PFSK-1 (cell line): ENCODE data around the gene WDPCP.

ENCODE experiments used
- FOXP2 ChIP-seq: optimal IDR thresholded peaks from 2 replicates; pipeline ENCODE3; 2011; ENCODE audit warnings: borderline replicate concordance, control low read depth, inconsistent platforms; ENCODE audit not compliant: insufficient read depth; ENCODE audit errors: extremely low read length, extremely low read depth
- POLR2AphosphoS5 ChIP-seq: IDR thresholded peaks from 2 replicates; pipeline ENCODE4 v1.6.1; 2012; ENCODE audit warnings: low read depth, mild to moderate bottlenecking, control low read depth, low read length, moderate library complexity
- SIN3A ChIP-seq: IDR thresholded peaks from 2 replicates; pipeline ENCODE4 v1.6.1; 2012; ENCODE audit warnings: mild to moderate bottlenecking, low read length, moderate library complexity, borderline replicate concordance; ENCODE audit not compliant: insufficient read depth
- TAF1 ChIP-seq: IDR thresholded peaks from 2 replicates; pipeline ENCODE4 v1.6.1; 2012; ENCODE audit warnings: low read length, control low read depth, borderline replicate concordance; ENCODE audit not compliant: insufficient read depth
- TF ChIP-seq, protein P1 (sequence below), 2 experiments: IDR thresholded peaks; 2 replicates each; pipeline versions ENCODE4 v1.6.1 to v1.8.0; 2011 to 2012; ENCODE audit warnings: low read depth in 2 of 2, low read length in 2 of 2, control low read depth in 1 of 2, inconsistent platforms in 1 of 2, mild to moderate bottlenecking in 1 of 2, moderate library complexity in 1 of 2; ENCODE audit not compliant: insufficient read depth in 1 of 2

Gene WDPCP

GRCh38 chr2:63326473-63326872 is 261.8 kb downstream of the WDPCP start:
- TF ChIP-seq, protein P1, sequence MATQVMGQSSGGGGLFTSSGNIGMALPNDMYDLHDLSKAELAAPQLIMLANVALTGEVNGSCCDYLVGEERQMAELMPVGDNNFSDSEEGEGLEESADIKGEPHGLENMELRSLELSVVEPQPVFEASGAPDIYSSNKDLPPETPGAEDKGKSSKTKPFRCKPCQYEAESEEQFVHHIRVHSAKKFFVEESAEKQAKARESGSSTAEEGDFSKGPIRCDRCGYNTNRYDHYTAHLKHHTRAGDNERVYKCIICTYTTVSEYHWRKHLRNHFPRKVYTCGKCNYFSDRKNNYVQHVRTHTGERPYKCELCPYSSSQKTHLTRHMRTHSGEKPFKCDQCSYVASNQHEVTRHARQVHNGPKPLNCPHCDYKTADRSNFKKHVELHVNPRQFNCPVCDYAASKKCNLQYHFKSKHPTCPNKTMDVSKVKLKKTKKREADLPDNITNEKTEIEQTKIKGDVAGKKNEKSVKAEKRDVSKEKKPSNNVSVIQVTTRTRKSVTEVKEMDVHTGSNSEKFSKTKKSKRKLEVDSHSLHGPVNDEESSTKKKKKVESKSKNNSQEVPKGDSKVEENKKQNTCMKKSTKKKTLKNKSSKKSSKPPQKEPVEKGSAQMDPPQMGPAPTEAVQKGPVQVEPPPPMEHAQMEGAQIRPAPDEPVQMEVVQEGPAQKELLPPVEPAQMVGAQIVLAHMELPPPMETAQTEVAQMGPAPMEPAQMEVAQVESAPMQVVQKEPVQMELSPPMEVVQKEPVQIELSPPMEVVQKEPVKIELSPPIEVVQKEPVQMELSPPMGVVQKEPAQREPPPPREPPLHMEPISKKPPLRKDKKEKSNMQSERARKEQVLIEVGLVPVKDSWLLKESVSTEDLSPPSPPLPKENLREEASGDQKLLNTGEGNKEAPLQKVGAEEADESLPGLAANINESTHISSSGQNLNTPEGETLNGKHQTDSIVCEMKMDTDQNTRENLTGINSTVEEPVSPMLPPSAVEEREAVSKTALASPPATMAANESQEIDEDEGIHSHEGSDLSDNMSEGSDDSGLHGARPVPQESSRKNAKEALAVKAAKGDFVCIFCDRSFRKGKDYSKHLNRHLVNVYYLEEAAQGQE (IDR thresholded peaks at IDR 0.05; ENCODE audit: insufficient read depth in 1 of 2, low read depth in 2 of 2, low read length in 2 of 2): no peak
- TF ChIP-seq FOXP2 (no peak), TAF1 (no peak), POLR2AphosphoS5 (no peak), SIN3A (no peak)

DNA sequence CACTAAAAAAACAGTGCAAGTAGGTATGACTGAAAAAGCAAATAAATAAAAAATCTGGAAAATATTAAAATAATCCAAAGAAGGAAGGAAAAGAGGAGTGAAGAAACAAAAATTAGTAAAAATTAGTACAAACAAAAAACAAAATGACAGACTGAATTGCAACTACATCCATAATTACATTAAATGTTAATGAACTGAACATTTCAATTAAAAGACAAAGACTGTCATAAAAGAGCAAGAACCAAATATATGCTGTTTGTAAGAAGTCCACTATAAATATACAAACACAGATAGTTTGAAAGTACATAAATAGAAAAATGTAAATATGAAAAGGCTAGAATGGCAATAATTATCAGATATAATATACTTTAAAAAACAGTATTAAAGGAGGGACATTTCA is 267.6 kb downstream of the WDPCP start:
- TF ChIP-seq POLR2AphosphoS5 (no peak), FOXP2 (no peak), SIN3A (no peak), TAF1 (no peak)
- TF ChIP-seq, protein P1 (IDR thresholded peaks at IDR 0.05; ENCODE audit: insufficient read depth in 1 of 2, low read depth in 2 of 2, low read length in 2 of 2): no peak

GRCh38 chr2:63310614-63311013 is 277.7 kb downstream of the WDPCP start:
- TF ChIP-seq, protein P1 (IDR thresholded peaks at IDR 0.05; ENCODE audit: insufficient read depth in 1 of 2, low read depth in 2 of 2, low read length in 2 of 2): no peak
- TF ChIP-seq POLR2AphosphoS5 (no peak), SIN3A (no peak), TAF1 (no peak), FOXP2 (no peak)

DNA sequence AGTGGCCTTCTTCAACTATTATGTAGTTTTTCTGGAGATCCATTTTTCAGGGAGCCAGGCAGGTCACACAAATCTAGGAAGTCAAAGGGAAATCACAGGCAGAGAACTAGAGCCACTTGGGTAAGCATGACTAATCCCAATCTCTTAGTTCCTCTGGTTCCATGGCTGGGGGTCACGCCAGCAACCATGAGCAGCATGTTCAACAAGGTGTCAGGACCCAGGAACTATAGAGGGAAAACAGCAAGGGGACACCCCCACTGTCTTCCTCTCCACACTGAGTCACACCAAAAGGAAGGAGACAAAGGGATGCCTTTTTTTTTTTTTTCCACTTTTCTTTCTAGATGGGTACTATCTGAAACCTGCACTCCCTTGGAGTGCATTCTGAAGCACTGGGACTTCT is 286.8 kb downstream of the WDPCP start:
- TF ChIP-seq POLR2AphosphoS5 (no peak), TAF1 (no peak), SIN3A (no peak), FOXP2 (no peak)
- TF ChIP-seq, protein P1 (IDR thresholded peaks at IDR 0.05; ENCODE audit: insufficient read depth in 1 of 2, low read depth in 2 of 2, low read length in 2 of 2): no peak

DNA sequence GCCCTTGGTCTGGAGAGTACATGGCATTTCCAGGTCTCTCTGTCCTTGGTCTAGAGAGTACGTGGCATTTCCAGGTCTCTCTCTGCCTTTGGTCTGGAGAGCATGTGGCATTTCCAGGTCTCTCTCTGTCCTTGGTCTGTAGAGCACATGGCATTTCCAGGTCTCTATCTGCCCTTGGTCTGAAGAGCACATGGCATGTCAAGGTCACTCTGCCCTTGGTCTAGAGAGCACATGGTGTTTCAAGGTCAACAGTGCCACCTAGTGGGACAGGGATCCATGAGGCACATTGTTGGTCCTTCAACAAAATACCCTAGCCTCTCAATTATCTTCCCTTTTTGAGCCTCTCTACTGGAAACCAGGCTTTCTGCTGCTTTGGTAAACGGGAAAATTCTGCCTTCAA is 287.4 kb downstream of the WDPCP start:
- TF ChIP-seq TAF1 (no peak), POLR2AphosphoS5 (no peak), FOXP2 (no peak), SIN3A (no peak)
- TF ChIP-seq, protein P1 (IDR thresholded peaks at IDR 0.05; ENCODE audit: insufficient read depth in 1 of 2, low read depth in 2 of 2, low read length in 2 of 2): no peak
